ENCODE measurements around the gene PARVB. TPM values are rescaled to one million over a fixed set of nuclear protein-coding genes. Genes with fewer than 3 reads are reported as not detected.
A peak's percentile ranks its signal among the peaks of the same experiment; 100 is the strongest.

The PARVB gene
- total RNA-seq, 5 donors from 2014 or later (not counting 1 experiment from before 2014, with no cell fraction given): 5.9 to 13.8 (median 8.2) TPM

GRCh38 chr22:43996170-43996980 is 27.7 kb upstream of the PARVB start:
- Mint-ChIP-seq H3K4me1 (peaks cover 27 to 35% (median 28%) of the 10 kb centered on the region in 3 donors), H3K36me3 (peaks cover 44% of the 10 kb centered on the region), H3K27me3 (no peaks in the 10 kb centered on the region), H3K27ac (peak overlapping the region; percentile 90 to 96), H3K4me3 (peak overlapping the region; percentile 88 to 90 (median 89)), H3K9me3 (no peaks in the 10 kb centered on the region)
- H3K27ac ChIP-seq (ENCODE audit: low read length): peak overlapping the region; percentile 61
- no peaks in the 10 kb centered on the region for H3K9me3 ChIP-seq
- H3K36me3 ChIP-seq (ENCODE audit: control insufficient read depth in 2 of 2, extremely low read depth in 1 of 2, insufficient read depth in 1 of 2, low read length in 1 of 2): peaks cover 6 to 33% of the 10 kb centered on the region in 2 donors
- no peaks in the 10 kb centered on the region for H3K27me3 ChIP-seq (replicated peaks in 1 of 2; ENCODE audit: control insufficient read depth in 2 of 2, extremely low read depth in 1 of 2, insufficient read depth in 2 of 2, low read length in 1 of 2)
- peak; percentile 40 to 78 (median 63) for DNase-seq
- ATAC-seq (replicated peaks in 1 of 4): peak; percentile 82 to 93 (median 88)
- POLR2A ChIA-PET: no interaction called here
- CTCF ChIA-PET: no interaction called here
- peaks cover 2 to 28% of the 10 kb centered on the region in 2 experiments for H3K4me1 ChIP-seq (ENCODE audit: control insufficient read depth in 1 of 2, extremely low read depth in 1 of 2, insufficient read depth in 2 of 2, low read length in 2 of 2)
- WGBS (ENCODE audit: insufficient coverage): 43% methylated on average over 40 of the region's 45 CpGs
- H3K4me3 ChIP-seq (ENCODE audit: control insufficient read depth in 1 of 2, extremely low read depth in 1 of 2, low read length in 1 of 2): peak overlapping the region; percentile 60 to 77

GRCh38 chr22:43996981-43997265 is 27.2 kb upstream of the PARVB start:
- 88% methylated on average over 8 of the region's 8 CpGs for WGBS (ENCODE audit: insufficient coverage)
- no peak for DNase-seq

GRCh38 chr22:43998679-43999264 is 25.3 kb upstream of the PARVB start:
- Histone ChIP-seq H3K4me1 (ENCODE audit: control insufficient read depth in 1 of 2, extremely low read depth in 1 of 2, insufficient read depth in 2 of 2, low read length in 2 of 2) (peaks cover 2 to 21% of the 10 kb centered on the region in 2 experiments), H3K27me3 (replicated peaks in 1 of 2; ENCODE audit: control insufficient read depth in 2 of 2, extremely low read depth in 1 of 2, insufficient read depth in 2 of 2, low read length in 1 of 2) (no peaks in the 10 kb centered on the region), H3K27ac (ENCODE audit: low read length) (no peak overlapping the region), H3K9me3 (no peaks in the 10 kb centered on the region), H3K36me3 (ENCODE audit: control insufficient read depth in 2 of 2, extremely low read depth in 1 of 2, insufficient read depth in 1 of 2, low read length in 1 of 2) (peaks cover 0 to 16% of the 10 kb centered on the region in 2 donors), H3K4me3 (ENCODE audit: control insufficient read depth in 1 of 2, extremely low read depth in 1 of 2, low read length in 1 of 2) (no peak overlapping the region)
- no peaks in the 10 kb centered on the region for H3K27me3 Mint-ChIP-seq
- H3K9me3 Mint-ChIP-seq: no peaks in the 10 kb centered on the region
- ChIA-PET CTCF (no interaction called here), POLR2A (no interaction called here)
- H3K4me1 Mint-ChIP-seq: peaks cover 17 to 30% (median 23%) of the 10 kb centered on the region in 3 donors
- ATAC-seq (replicated peaks in 1 of 4) (no peak), DNase-seq (no peak)
- peaks cover 36% of the 10 kb centered on the region for H3K36me3 Mint-ChIP-seq
- no peak overlapping the region for H3K4me3 Mint-ChIP-seq
- H3K27ac Mint-ChIP-seq: no peak overlapping the region
- 100% methylated on average over 11 of the region's 15 CpGs for WGBS (ENCODE audit: insufficient coverage)

More at GRCh38 chr22:43996981-43997265, 27.2 kb upstream of the PARVB start:
- H3K36me3 ChIP-seq (ENCODE audit: control insufficient read depth in 2 of 2, extremely low read depth in 1 of 2, insufficient read depth in 1 of 2, low read length in 1 of 2): peaks cover 6 to 27% of the 10 kb centered on the region in 2 donors
- no peaks in the 10 kb centered on the region for H3K27me3 ChIP-seq (replicated peaks in 1 of 2; ENCODE audit: control insufficient read depth in 2 of 2, extremely low read depth in 1 of 2, insufficient read depth in 2 of 2, low read length in 1 of 2)
- Mint-ChIP-seq H3K9me3 (no peaks in the 10 kb centered on the region), H3K27me3 (no peaks in the 10 kb centered on the region), H3K4me1 (peaks cover 27 to 35% (median 28%) of the 10 kb centered on the region in 3 donors), H3K4me3 (peak overlapping the region; percentile 88 to 90 (median 89)), H3K36me3 (peaks cover 44% of the 10 kb centered on the region), H3K27ac (peak overlapping the region in 1 of 2 donors; percentile 96)
- peaks cover 2 to 28% of the 10 kb centered on the region in 2 experiments for H3K4me1 ChIP-seq (ENCODE audit: control insufficient read depth in 1 of 2, extremely low read depth in 1 of 2, insufficient read depth in 2 of 2, low read length in 2 of 2)
- ChIA-PET POLR2A (no interaction called here), CTCF (no interaction called here)
- no peaks in the 10 kb centered on the region for H3K9me3 ChIP-seq
- ATAC-seq (replicated peaks in 1 of 4): no peak
- H3K27ac ChIP-seq (ENCODE audit: low read length): peak overlapping the region; percentile 61
- no peak overlapping the region for H3K4me3 ChIP-seq (ENCODE audit: control insufficient read depth in 1 of 2, extremely low read depth in 1 of 2, low read length in 1 of 2)

GRCh38 chr22:43999378-43999777 is 24.7 kb upstream of the PARVB start:
- ChIA-PET POLR2A (no interaction called here), CTCF (no interaction called here)
- Mint-ChIP-seq H3K27me3 (no peaks in the 10 kb centered on the region), H3K9me3 (no peaks in the 10 kb centered on the region), H3K4me1 (peaks cover 17 to 30% (median 22%) of the 10 kb centered on the region in 3 donors), H3K27ac (no peak overlapping the region), H3K36me3 (peaks cover 38% of the 10 kb centered on the region), H3K4me3 (no peak overlapping the region)
- Histone ChIP-seq H3K9me3 (no peaks in the 10 kb centered on the region), H3K27me3 (replicated peaks in 1 of 2; ENCODE audit: control insufficient read depth in 2 of 2, extremely low read depth in 1 of 2, insufficient read depth in 2 of 2, low read length in 1 of 2) (no peaks in the 10 kb centered on the region), H3K36me3 (ENCODE audit: control insufficient read depth in 2 of 2, extremely low read depth in 1 of 2, insufficient read depth in 1 of 2, low read length in 1 of 2) (peaks cover 0 to 13% of the 10 kb centered on the region in 2 donors), H3K27ac (ENCODE audit: low read length) (no peak overlapping the region), H3K4me1 (ENCODE audit: control insufficient read depth in 1 of 2, extremely low read depth in 1 of 2, insufficient read depth in 2 of 2, low read length in 2 of 2) (peaks cover 2 to 21% of the 10 kb centered on the region in 2 experiments), H3K4me3 (ENCODE audit: control insufficient read depth in 1 of 2, extremely low read depth in 1 of 2, low read length in 1 of 2) (no peak overlapping the region)
- ATAC-seq (replicated peaks in 1 of 4) (no peak), DNase-seq (no peak)
- 84% methylated on average over 3 of the region's 3 CpGs for WGBS (ENCODE audit: insufficient coverage)

GRCh38 chr22:44000123-44000522 is 24.0 kb upstream of the PARVB start:
- Histone ChIP-seq H3K27ac (ENCODE audit: low read length) (no peak overlapping the region), H3K9me3 (no peaks in the 10 kb centered on the region), H3K4me3 (ENCODE audit: control insufficient read depth in 1 of 2, extremely low read depth in 1 of 2, low read length in 1 of 2) (no peak overlapping the region), H3K4me1 (ENCODE audit: control insufficient read depth in 1 of 2, extremely low read depth in 1 of 2, insufficient read depth in 2 of 2, low read length in 2 of 2) (peaks cover 2 to 19% of the 10 kb centered on the region in 2 experiments), H3K27me3 (replicated peaks in 1 of 2; ENCODE audit: control insufficient read depth in 2 of 2, extremely low read depth in 1 of 2, insufficient read depth in 2 of 2, low read length in 1 of 2) (no peaks in the 10 kb centered on the region), H3K36me3 (ENCODE audit: control insufficient read depth in 2 of 2, extremely low read depth in 1 of 2, insufficient read depth in 1 of 2, low read length in 1 of 2) (peaks cover 0 to 10% of the 10 kb centered on the region in 2 donors)
- WGBS (ENCODE audit: insufficient coverage): no CpG with 5 or more reads among the region's 4 CpGs
- peaks cover 12 to 22% (median 16%) of the 10 kb centered on the region in 3 donors for H3K4me1 Mint-ChIP-seq
- CTCF ChIA-PET: interaction anchor here in 1 of 2 donors (0.5 kb wide), 1 partner anchor 81 kb away, joined by 3 read pairs; no protein-coding TSS in a partner anchor
- H3K27ac Mint-ChIP-seq: no peak overlapping the region
- no peaks in the 10 kb centered on the region for H3K27me3 Mint-ChIP-seq
- ATAC-seq (replicated peaks in 1 of 4) (no peak), DNase-seq (no peak)
- POLR2A ChIA-PET: no interaction called here
- H3K4me3 Mint-ChIP-seq: no peak overlapping the region
- peaks cover 42% of the 10 kb centered on the region for H3K36me3 Mint-ChIP-seq
- no peaks in the 10 kb centered on the region for H3K9me3 Mint-ChIP-seq

GRCh38 chr22:44001521-44001920 is 22.6 kb upstream of the PARVB start:
- H3K4me1 ChIP-seq (ENCODE audit: control insufficient read depth in 1 of 2, extremely low read depth in 1 of 2, insufficient read depth in 2 of 2, low read length in 2 of 2): peaks cover 0 to 7% of the 10 kb centered on the region in 2 experiments
- DNase-seq: no peak
- H3K27ac Mint-ChIP-seq: no peak overlapping the region
- H3K4me1 Mint-ChIP-seq: peaks cover 2 to 10% (median 3%) of the 10 kb centered on the region in 3 donors
- no peaks in the 10 kb centered on the region for H3K27me3 ChIP-seq (replicated peaks in 1 of 2; ENCODE audit: control insufficient read depth in 2 of 2, extremely low read depth in 1 of 2, insufficient read depth in 2 of 2, low read length in 1 of 2)
- POLR2A ChIA-PET: no interaction called here
- 98% methylated on average over 7 of the region's 7 CpGs for WGBS (ENCODE audit: insufficient coverage)
- ATAC-seq (replicated peaks in 1 of 4): no peak
- H3K4me3 ChIP-seq (ENCODE audit: control insufficient read depth in 1 of 2, extremely low read depth in 1 of 2, low read length in 1 of 2): no peak overlapping the region
- CTCF ChIA-PET: interaction anchor here in 1 of 2 donors (0.7 kb wide), 2 partner anchors 8 to 684 kb away, joined by 3 read pairs; no protein-coding TSS in a partner anchor
- H3K4me3 Mint-ChIP-seq: no peak overlapping the region
- no peaks in the 10 kb centered on the region for H3K9me3 ChIP-seq
- H3K27ac ChIP-seq (ENCODE audit: low read length): no peak overlapping the region
- peaks cover 0 to 10% of the 10 kb centered on the region in 2 donors for H3K36me3 ChIP-seq (ENCODE audit: control insufficient read depth in 2 of 2, extremely low read depth in 1 of 2, insufficient read depth in 1 of 2, low read length in 1 of 2)
- H3K36me3 Mint-ChIP-seq: peaks cover 45% of the 10 kb centered on the region
- H3K9me3 Mint-ChIP-seq: no peaks in the 10 kb centered on the region
- H3K27me3 Mint-ChIP-seq: no peaks in the 10 kb centered on the region

All from T-cell (primary cell).